ENCODE results near the gene VPS26B.
"Not testable (repeated sequence)": the region's sequence is repeated elsewhere in the genome, so short reads cannot be mapped to it uniquely, and the experiment has no call there.

Gene VPS26B

GRCh38 chr11:134231958-134232659 lies 7.6 kb downstream of the VPS26B start:
- DNase-seq (ENCODE audit: low read depth) = no peak

GRCh38 chr11:134233729-134234179 lies 9.3 kb downstream of the VPS26B start:
- no peak for DNase-seq (ENCODE audit: low read depth)

GRCh38 chr11:134235399-134235798 lies 10.9 kb downstream of the VPS26B start:
- DNase-seq (ENCODE audit: low read depth) = no peak

GRCh38 chr11:134236834-134237556 lies 12.5 kb downstream of the VPS26B start:
- peak; percentile 10 for DNase-seq (ENCODE audit: low read depth)

GRCh38 chr11:134237557-134237922 lies 13.1 kb downstream of the VPS26B start:
- DNase-seq (ENCODE audit: low read depth) = no peak

GRCh38 chr11:134238956-134239355 lies 14.5 kb downstream of the VPS26B start:
- no peak for DNase-seq (ENCODE audit: low read depth)

GRCh38 chr11:134240592-134240991 lies 16.1 kb downstream of the VPS26B start:
- no peak for DNase-seq (ENCODE audit: low read depth)

GRCh38 chr11:134242376-134242775 lies 17.9 kb downstream of the VPS26B start:
- DNase-seq (ENCODE audit: low read depth) = no peak

GRCh38 chr11:134243913-134244312 lies 19.4 kb downstream of the VPS26B start:
- DNase-seq (ENCODE audit: low read depth) = no peak

GRCh38 chr11:134244593-134244992 lies 20.1 kb downstream of the VPS26B start:
- DNase-seq (ENCODE audit: low read depth) = peak; percentile 42

- DNase-seq (ENCODE audit: low read depth) = no peak
Observed at GRCh38 chr11:134245434-134245833, 21.0 kb downstream of the VPS26B start.

GRCh38 chr11:134246100-134246499 lies 21.6 kb downstream of the VPS26B start:
- no peak for DNase-seq (ENCODE audit: low read depth)

- no peak for DNase-seq (ENCODE audit: low read depth)
Observed at GRCh38 chr11:134246678-134247077, 22.2 kb downstream of the VPS26B start.

GRCh38 chr11:134248910-134249480 lies 24.5 kb downstream of the VPS26B start:
- no peak for DNase-seq (ENCODE audit: low read depth)

- DNase-seq (ENCODE audit: low read depth) = no peak
Observed at GRCh38 chr11:134250246-134250645, 25.8 kb downstream of the VPS26B start.

GRCh38 chr11:134250675-134251074 lies 26.2 kb downstream of the VPS26B start:
- DNase-seq (ENCODE audit: low read depth) = no peak

GRCh38 chr11:134252346-134253187 lies 28.1 kb downstream of the VPS26B start:
- peak; percentile 52 for DNase-seq (ENCODE audit: low read depth)

GRCh38 chr11:134253188-134253993 lies 28.9 kb downstream of the VPS26B start, which contains the start of the genes ACAD8 and THYN1:
ACAD8 (plus strand) TSS chr11:134253568; CDS start chr11:134253601, 33 bp downstream.
THYN1 (minus strand) TSS chr11:134253352; CDS start chr11:134252882, 470 bp downstream.
- DNase-seq (ENCODE audit: low read depth) = peak; percentile 97

GRCh38 chr11:134254433-134255183 lies 30.1 kb downstream of the VPS26B start:
- DNase-seq (ENCODE audit: low read depth) = no peak

GRCh38 chr11:134255184-134255561 lies 30.7 kb downstream of the VPS26B start:
- not testable (repeated sequence) for DNase-seq (ENCODE audit: low read depth)
